IMR-90 (cell line): ENCODE data around the gene FAM151A. TPM values are rescaled to one million over a fixed set of nuclear protein-coding genes. Genes with fewer than 3 reads are reported as not detected.

Source experiments
- ATAC-seq: fragments of 200-7000 bp; cut with Tn5 transposase; 2 replicates; pipeline ENCODE4 v1.9.1; 2020; ENCODE audit warnings: low read depth, mild to moderate bottlenecking, moderate library complexity
- BruUV-seq: library from RNA; stranded (reverse); fragments of 400-500 nt; replicated peaks from 2 replicates; lab custom pipeline; 2021; lab: Mats Ljungman, UMichigan
- CTCF ChIA-PET: fragments of 300-600 bp; formaldehyde crosslinking; extraction: SDS; loops from one replicate; lab custom pipeline; 2021; ENCODE audit warnings: antibody characterized with exemption; lab: Yijun Ruan, JAX
- POLR2A ChIA-PET: fragments of 300-600 bp; sonication (Branson Sonifier 250); formaldehyde crosslinking; loops from one replicate; lab custom pipeline; 2022; ENCODE audit warnings: antibody characterized with exemption; ENCODE audit not compliant: unreplicated experiment; lab: Charles Lee
- DNase-seq: peaks from one replicate; pipeline ENCODE4 v3.0.0; 2013
- H2AFZ ChIP-seq: replicated peaks from 2 replicates; pipeline ENCODE3; 2013; ENCODE audit warnings: low read length, mild to moderate bottlenecking; ENCODE audit not compliant: poor library complexity
- H2AK5ac ChIP-seq: 2 replicates; pipeline ENCODE4 v1.6.1; 2013; ENCODE audit warnings: low read depth, low read length, inconsistent platforms
- H2AK9ac ChIP-seq: replicated peaks from 2 replicates; pipeline ENCODE3; 2013; ENCODE audit warnings: mild to moderate bottlenecking, low read depth, low read length, moderate library complexity; ENCODE audit not compliant: poor library complexity
- H2BK120ac ChIP-seq: 2 replicates; pipeline ENCODE4 v1.6.1; 2013; ENCODE audit warnings: low read depth, low read length, inconsistent platforms
- H2BK15ac ChIP-seq: 3 replicates; pipeline ENCODE4 v1.6.1; 2013; ENCODE audit warnings: low read depth, low read length, inconsistent platforms
- H2BK20ac ChIP-seq: 2 replicates; pipeline ENCODE4 v1.6.1; 2013; ENCODE audit warnings: low read depth, mild to moderate bottlenecking, inconsistent platforms, low read length, moderate library complexity
- H2BK5ac ChIP-seq: 2 replicates; pipeline ENCODE4 v1.6.1; 2013; ENCODE audit warnings: mild to moderate bottlenecking, low read depth, low read length, inconsistent platforms; ENCODE audit not compliant: poor library complexity, severe bottlenecking
- H3K14ac ChIP-seq: replicated peaks from 2 replicates; pipeline ENCODE4 v1.6.1; 2013; ENCODE audit warnings: low read depth, low read length, inconsistent platforms
- H3K18ac ChIP-seq: 2 replicates; pipeline ENCODE4 v1.6.1; 2013; ENCODE audit warnings: low read depth, low read length, control low read depth
- H3K23ac ChIP-seq: 2 replicates; pipeline ENCODE4 v1.6.1; 2013; ENCODE audit warnings: low read depth, low read length, inconsistent platforms
- H3K27ac ChIP-seq: 2 replicates; pipeline ENCODE4 v1.5.1; 2013; ENCODE audit warnings: mild to moderate bottlenecking, control low read depth, low read length; ENCODE audit not compliant: insufficient read depth
- H3K27me3 ChIP-seq: 2 replicates; pipeline ENCODE4 v1.6.1; 2013; ENCODE audit warnings: low read length; ENCODE audit not compliant: control insufficient read depth, insufficient read depth
- H3K36me3 ChIP-seq: 2 replicates; pipeline ENCODE4 v1.6.1; 2013; ENCODE audit warnings: low read length, mixed read lengths; ENCODE audit not compliant: control insufficient read depth, insufficient read depth
- H3K4ac ChIP-seq: 2 replicates; pipeline ENCODE4 v1.6.1; 2013; ENCODE audit warnings: low read depth, low read length, inconsistent platforms
- H3K4me1 ChIP-seq: 2 replicates; pipeline ENCODE4 v1.6.1; 2013; ENCODE audit warnings: low read length, mixed read lengths; ENCODE audit not compliant: control insufficient read depth, insufficient read depth
- H3K4me2 ChIP-seq: 2 replicates; pipeline ENCODE4 v1.6.1; 2013; ENCODE audit warnings: low read depth, mild to moderate bottlenecking, control low read depth, low read length, moderate library complexity
- H3K4me3 ChIP-seq: 2 replicates; pipeline ENCODE4 v1.5.1; 2013; ENCODE audit warnings: low read depth, mild to moderate bottlenecking, control low read depth, low read length, moderate library complexity; ENCODE audit not compliant: insufficient read depth
- H3K56ac ChIP-seq: 2 replicates; pipeline ENCODE4 v1.6.1; 2013; ENCODE audit warnings: low read length, inconsistent platforms; ENCODE audit not compliant: insufficient read depth; ENCODE audit errors: extremely low read depth
- H3K79me1 ChIP-seq, 2 experiments: 2 replicates each; pipeline ENCODE4 v1.6.1; 2013; ENCODE audit warnings: low read length in 2 of 2, inconsistent platforms in 1 of 2, low read depth in 1 of 2
- H3K9ac ChIP-seq: 2 replicates; pipeline ENCODE4 v1.6.1; 2013; ENCODE audit warnings: low read depth, low read length, control low read depth
- H3K9me1 ChIP-seq: 2 replicates; pipeline ENCODE4 v1.6.1; 2013; ENCODE audit warnings: low read length, inconsistent platforms; ENCODE audit not compliant: insufficient read depth
- H3K9me3 ChIP-seq: 2 replicates; pipeline ENCODE4 v1.6.1; 2013; ENCODE audit warnings: low read length; ENCODE audit not compliant: control insufficient read depth, insufficient read depth
- H4K20me1 ChIP-seq: 2 replicates; pipeline ENCODE4 v1.6.1; 2013; ENCODE audit warnings: low read length, inconsistent platforms; ENCODE audit not compliant: insufficient read depth
- H4K5ac ChIP-seq: 2 replicates; pipeline ENCODE4 v1.6.1; 2013; ENCODE audit warnings: mild to moderate bottlenecking, low read depth, low read length, control low read depth
- H4K8ac ChIP-seq, 2 experiments: 2 replicates each; pipeline ENCODE4 v1.6.1; 2013; ENCODE audit warnings: low read depth in 2 of 2, low read length in 2 of 2, control low read depth in 1 of 2, inconsistent platforms in 1 of 2
- H4K91ac ChIP-seq: 2 replicates; pipeline ENCODE4 v1.6.1; 2013; ENCODE audit warnings: low read depth, low read length, inconsistent platforms; ENCODE audit not compliant: insufficient read depth
- BHLHE40 ChIP-seq: fragments of 150-350 bp; IDR thresholded peaks from 2 replicates; pipeline ENCODE4 v1.6.1; 2016; ENCODE audit warnings: mild to moderate bottlenecking, low read depth, low read length
- CEBPB ChIP-seq: IDR thresholded peaks from 2 replicates; pipeline ENCODE4 v1.6.1; 2012; ENCODE audit warnings: low read depth, low read length, improper control_type of control experiment
- CTCF ChIP-seq: conservative IDR thresholded peaks from 2 replicates; pipeline ENCODE4 v1.5.1; 2012; ENCODE audit warnings: mild to moderate bottlenecking, low read depth, low read length, improper control_type of control experiment
- FOS ChIP-seq: fragments of 150-350 bp; IDR thresholded peaks from 2 replicates; pipeline ENCODE4 v1.6.1; 2016; ENCODE audit warnings: low read depth, low read length
- MAZ ChIP-seq: IDR thresholded peaks from 2 replicates; pipeline ENCODE4 v1.6.1; 2012; ENCODE audit warnings: low read depth, mild to moderate bottlenecking, low read length, improper control_type of control experiment, moderate library complexity, borderline replicate concordance
- MXI1 ChIP-seq: IDR thresholded peaks from 2 replicates; pipeline ENCODE4 v1.6.1; 2012; ENCODE audit warnings: low read depth, mild to moderate bottlenecking, low read length, moderate library complexity, borderline replicate concordance
- NFE2L2 ChIP-seq: fragments of 150-350 bp; IDR thresholded peaks from 2 replicates; pipeline ENCODE4 v1.6.1; 2016; ENCODE audit warnings: low read depth, mild to moderate bottlenecking, low read length
- POLR2A ChIP-seq: IDR thresholded peaks from 2 replicates; pipeline ENCODE4 v1.6.1; 2012; ENCODE audit warnings: mild to moderate bottlenecking, low read depth, low read length
- RAD21 ChIP-seq: IDR thresholded peaks from 2 replicates; pipeline ENCODE4 v1.6.1; 2012; ENCODE audit warnings: low read length, improper control_type of control experiment
- RCOR1 ChIP-seq: IDR thresholded peaks from 2 replicates; pipeline ENCODE4 v1.6.1; 2012; ENCODE audit warnings: mild to moderate bottlenecking, low read length, improper control_type of control experiment; ENCODE audit not compliant: insufficient replicate concordance
- RFX5 ChIP-seq: IDR thresholded peaks from 2 replicates; pipeline ENCODE4 v1.8.0; 2012; ENCODE audit warnings: low read depth, mild to moderate bottlenecking, low read length, moderate library complexity
- SMC3 ChIP-seq: fragments of 150-350 bp; IDR thresholded peaks from 2 replicates; pipeline ENCODE4 v1.6.1; 2016; ENCODE audit warnings: low read depth, mild to moderate bottlenecking, antibody characterized with exemption, low read length, moderate library complexity
- USF2 ChIP-seq: fragments of 150-350 bp; IDR thresholded peaks from 2 replicates; pipeline ENCODE4 v1.6.1; 2017; ENCODE audit warnings: mild to moderate bottlenecking, antibody characterized with exemption, low read length, low read depth
- WGBS, 2 experiments: methylation state at CpG; one replicate each; pipeline versions ENCODE4 v1.1.5 to v1.1.7; 2013; ENCODE audit warnings: missing lambda C conversion rate in 2 of 2; ENCODE audit not compliant: insufficient read length in 1 of 2; ENCODE audit errors: extremely low coverage in 2 of 2; 5-methylcytosine and 5-hydroxymethylcytosine counted together
- dilution Hi-C: fragments of 300-500 bp; cut with HindIII; formaldehyde crosslinking; loops from one replicate; pipeline ENCODE4 v1.14.3; 2018; ENCODE audit warnings: low sequenced_read_pairs; ENCODE audit not compliant: unreplicated experiment
- in situ Hi-C: fragments of 300-500 bp; cut with MboI; formaldehyde crosslinking; loops from 3 replicates; pipeline ENCODE4 v1.14.3; 2019; ENCODE audit warnings: low sequenced_read_pairs, inconsistent platforms, mixed read lengths
- intact Hi-C: fragments of 100-400 bp; cut with micrococcal nuclease; formaldehyde crosslinking; loops from 2 replicates; pipeline ENCODE4 v1.10.0; 2022
- polyA plus RNA-seq, 3 experiments: library from polyadenylated mRNA; depleted of rRNA; stranded (reverse); fragments of >200 nt; gene quantifications; 2 replicates each; pipeline ENCODE4 v1.2.3, GENCODE V29; 2012; ENCODE audit warnings: low replicate concordance in 1 of 3
- total RNA-seq: library from RNA; depleted of rRNA; stranded (reverse); fragments of >200 nt; gene quantifications from 2 replicates; pipeline ENCODE4 v1.2.3, GENCODE V29; 2012
- TF ChIP-seq, protein P1 (sequence below): fragments of 150-350 bp; IDR thresholded peaks from 2 replicates; pipeline ENCODE4 v1.6.1; 2016; ENCODE audit warnings: low read depth, mild to moderate bottlenecking, low read length, moderate library complexity, borderline replicate concordance

The FAM151A gene
- total and polyA plus RNA-seq, 2 of the 4 experiments (the other 2 are of a cell fraction), result not detected

DNA sequence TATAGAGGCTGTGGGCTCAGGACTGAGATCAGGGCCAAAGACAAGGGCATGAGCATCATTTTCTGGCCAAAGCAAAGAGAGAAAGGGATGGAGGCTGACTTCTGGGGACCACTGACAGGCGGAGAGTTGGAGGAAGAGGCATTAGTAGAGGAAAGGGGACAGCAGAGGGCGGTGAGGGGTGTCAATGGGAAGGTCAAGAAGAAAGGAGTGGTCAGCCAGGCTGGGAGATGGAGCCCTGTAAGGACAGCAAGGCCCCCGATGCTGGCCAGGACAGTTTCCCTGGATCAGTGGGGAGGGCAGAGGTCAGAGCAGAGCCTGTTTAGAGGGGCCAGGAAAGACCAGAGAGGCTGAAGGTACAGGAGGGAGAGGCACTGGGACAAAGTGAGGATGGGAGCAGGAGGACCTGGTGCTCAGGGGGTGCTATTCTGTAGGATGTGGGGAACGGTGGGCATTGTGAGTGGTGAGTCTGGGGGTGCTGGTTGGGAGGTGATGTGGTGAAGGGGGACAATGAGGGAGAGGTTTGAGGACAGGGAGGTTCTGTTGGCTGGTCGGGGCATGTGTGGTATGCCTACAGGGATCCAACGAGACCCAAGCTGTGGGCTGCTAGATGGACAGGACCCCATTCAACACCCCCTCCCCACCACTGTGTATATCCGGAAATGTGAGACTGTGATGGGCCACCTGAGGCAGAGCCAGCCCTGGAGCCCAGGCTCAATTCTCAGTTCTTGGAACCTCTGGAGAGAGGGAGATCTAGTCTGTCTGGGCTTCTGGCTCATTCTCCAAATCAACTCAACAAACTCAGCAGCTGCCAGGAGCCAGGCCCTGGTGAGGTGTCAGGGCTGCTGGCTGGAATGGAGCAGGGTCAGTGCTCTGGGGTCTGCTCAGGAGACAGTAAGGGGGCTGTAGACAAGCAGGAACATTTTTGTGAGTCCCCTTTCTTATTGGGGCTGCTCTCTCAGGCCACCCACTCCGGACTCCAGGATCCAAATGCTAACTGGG, 1.4 kb upstream of the FAM151A start:
- H4K20me1 ChIP-seq, result no peaks in the 10 kb centered on the region
- H3K9me3 ChIP-seq, result no peaks in the 10 kb centered on the region
- H2BK5ac ChIP-seq, result no peak overlapping the region
- H3K36me3 ChIP-seq, result no peaks in the 10 kb centered on the region
- no peak overlapping the region for H3K4ac ChIP-seq
- H2BK120ac ChIP-seq, result no peak overlapping the region
- H3K4me2 ChIP-seq, result no peak overlapping the region
- H3K4me3 ChIP-seq, result no peak overlapping the region
- CTCF ChIA-PET, result no interaction called here
- in situ Hi-C loops (no loop called here), intact Hi-C loops (no loop called here), dilution Hi-C loops (no loop called here)
- 10% methylated on average over 2 of the region's 8 CpGs; no CpG with 5 or more reads in 1 of the 2 experiments for WGBS, 2 experiments
- H3K27me3 ChIP-seq, result peaks cover 22% of the 10 kb centered on the region
- H3K79me1 ChIP-seq, result no peaks in the 10 kb centered on the region
- ATAC-seq (no peak), DNase-seq (no peak)
- H3K9me1 ChIP-seq, result no peaks in the 10 kb centered on the region
- H4K8ac ChIP-seq, result no peak overlapping the region
- no TSS peak for BruUV-seq
- no peak overlapping the region for H4K91ac ChIP-seq
- no peak overlapping the region for H3K27ac ChIP-seq
- H3K18ac ChIP-seq, result no peak overlapping the region
- POLR2A ChIA-PET, result no interaction called here
- no peaks in the 10 kb centered on the region for H3K4me1 ChIP-seq
- H2AFZ ChIP-seq, result no peak overlapping the region
- H2BK20ac ChIP-seq, result no peak overlapping the region
- no peak overlapping the region for H3K23ac ChIP-seq
- no peak overlapping the region for H2AK5ac ChIP-seq
- no peak overlapping the region for H4K5ac ChIP-seq
- no peak overlapping the region for H3K9ac ChIP-seq
- no peak overlapping the region for H2AK9ac ChIP-seq
- no peak overlapping the region for H3K14ac ChIP-seq
- no peak overlapping the region for H2BK15ac ChIP-seq
- H3K56ac ChIP-seq, result no peak overlapping the region
- TF ChIP-seq SMC3 (no peak), FOS (no peak), POLR2A (no peak), MAZ (no peak), RFX5 (no peak), NFE2L2 (no peak), MXI1 (no peak), BHLHE40 (no peak), CTCF (no peak), USF2 (no peak), CEBPB (no peak), RCOR1 (no peak), RAD21 (no peak)
- TF ChIP-seq, protein P1, sequence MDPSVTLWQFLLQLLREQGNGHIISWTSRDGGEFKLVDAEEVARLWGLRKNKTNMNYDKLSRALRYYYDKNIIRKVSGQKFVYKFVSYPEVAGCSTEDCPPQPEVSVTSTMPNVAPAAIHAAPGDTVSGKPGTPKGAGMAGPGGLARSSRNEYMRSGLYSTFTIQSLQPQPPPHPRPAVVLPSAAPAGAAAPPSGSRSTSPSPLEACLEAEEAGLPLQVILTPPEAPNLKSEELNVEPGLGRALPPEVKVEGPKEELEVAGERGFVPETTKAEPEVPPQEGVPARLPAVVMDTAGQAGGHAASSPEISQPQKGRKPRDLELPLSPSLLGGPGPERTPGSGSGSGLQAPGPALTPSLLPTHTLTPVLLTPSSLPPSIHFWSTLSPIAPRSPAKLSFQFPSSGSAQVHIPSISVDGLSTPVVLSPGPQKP, result no peak
